Activated CD4-positive, alpha-beta T cell treated with anti-CD3 and anti-CD28 coated beads for 36 hours (primary cell): ENCODE data around the gene TPSD1. TPM values are rescaled to one million over a fixed set of nuclear protein-coding genes. Genes with fewer than 3 reads are reported as not detected.
"Not testable (repeated sequence)": the region's sequence is repeated elsewhere in the genome, so short reads cannot be mapped to it uniquely, and the experiment has no call there.

ENCODE experiments used
- ATAC-seq: fragments of 200-7000 bp; cut with Tn5 transposase; one replicate; pipeline ENCODE4 v1.10.0; 2021; ENCODE audit warnings: mild to moderate bottlenecking, moderate library complexity
- CTCF ChIA-PET: fragments of 350-600 bp; sonication (Branson Sonifier 250); formaldehyde crosslinking; loops from one replicate; lab custom pipeline; 2021; ENCODE audit warnings: antibody characterized with exemption; lab: Charles Lee
- POLR2A ChIA-PET: fragments of 350-600 bp; sonication (Branson Sonifier 250); formaldehyde crosslinking; loops from one replicate; lab custom pipeline; 2021; ENCODE audit warnings: antibody characterized with exemption, inconsistent platforms; lab: Charles Lee
- DNase-seq: peaks from one replicate; pipeline ENCODE4 v3.0.0-alpha.2; 2020
- H3K27ac Mint-ChIP-seq: one replicate; pipeline ENCODE4 v1.8.0; 2021; ENCODE audit warnings: mixed read lengths
- H3K27me3 Mint-ChIP-seq: one replicate; pipeline ENCODE4 v1.8.0; 2021; ENCODE audit warnings: mixed read lengths
- H3K36me3 Mint-ChIP-seq: one replicate; pipeline ENCODE4 v1.8.0; 2021; ENCODE audit warnings: low read depth, mixed read lengths
- H3K4me1 Mint-ChIP-seq: one replicate; pipeline ENCODE4 v1.8.0; 2021; ENCODE audit warnings: mixed read lengths
- H3K4me3 Mint-ChIP-seq: one replicate; pipeline ENCODE4 v1.8.0; 2021; ENCODE audit warnings: mild to moderate bottlenecking, moderate library complexity, mixed read lengths
- H3K9me3 Mint-ChIP-seq: one replicate; pipeline ENCODE4 v1.8.0; 2021; ENCODE audit warnings: low read depth, mixed read lengths
- intact Hi-C, 2 experiments: fragments of 100-400 bp; cut with DNase I in 1 of 2; cut with micrococcal nuclease in 1 of 2; formaldehyde crosslinking; loops; one replicate each; pipeline versions ENCODE4 v1.14.2 to v1.15.1; 2022 to 2024; cut with DNase I, micrococcal nuclease
- total RNA-seq, 2 experiments: library from RNA; stranded (reverse); gene quantifications; one replicate each; pipeline ENCODE4 v1.2.3, GENCODE V29; 2021

The TPSD1 gene
- total RNA-seq, 2 experiments from 2014 or later: not detected

- ATAC-seq (no peak), DNase-seq (no peak)
- CTCF ChIA-PET: interaction anchor here (0.6 kb wide), 1 partner anchor 233 kb away, joined by 3 read pairs; no protein-coding TSS in a partner anchor
- intact Hi-C loops: no loop called here
- H3K36me3 Mint-ChIP-seq: no peaks in the 10 kb centered on the region
- H3K27ac Mint-ChIP-seq: no peak overlapping the region
- H3K4me3 Mint-ChIP-seq: no peak overlapping the region
- POLR2A ChIA-PET: no interaction called here
- no peaks in the 10 kb centered on the region for H3K4me1 Mint-ChIP-seq
- H3K27me3 Mint-ChIP-seq: peaks cover 37% of the 10 kb centered on the region
- H3K9me3 Mint-ChIP-seq: no peaks in the 10 kb centered on the region
These were observed 33.6 kb downstream of the TPSD1 start for GRCh38 chr16:1289477-1289866.

GRCh38 chr16:1290063-1290501 lies 34.2 kb downstream of the TPSD1 start:
- no peaks in the 10 kb centered on the region for H3K36me3 Mint-ChIP-seq
- ChIA-PET CTCF (interaction anchor here (0.6 to 1.0 kb wide), 3 partner anchors 10 to 1094 kb away, joined by 3 read pairs; no protein-coding TSS in a partner anchor), POLR2A (no interaction called here)
- no peak overlapping the region for H3K27ac Mint-ChIP-seq
- H3K27me3 Mint-ChIP-seq: peaks cover 39% of the 10 kb centered on the region
- H3K4me1 Mint-ChIP-seq: no peaks in the 10 kb centered on the region
- intact Hi-C loops: no loop called here
- ATAC-seq: no peak
- DNase-seq: no peak
- H3K4me3 Mint-ChIP-seq: no peak overlapping the region
- no peaks in the 10 kb centered on the region for H3K9me3 Mint-ChIP-seq

GRCh38 chr16:1290860-1291575 lies 35.1 kb downstream of the TPSD1 start:
- Mint-ChIP-seq H3K9me3 (no peaks in the 10 kb centered on the region), H3K27ac (no peak overlapping the region), H3K36me3 (no peaks in the 10 kb centered on the region), H3K4me1 (no peaks in the 10 kb centered on the region), H3K27me3 (peaks cover 39% of the 10 kb centered on the region), H3K4me3 (no peak overlapping the region)
- intact Hi-C loops: no loop called here
- POLR2A ChIA-PET: no interaction called here
- CTCF ChIA-PET: interaction anchor here (1.0 kb wide), 1 partner anchor 9 kb away, joined by 3 read pairs; no protein-coding TSS in a partner anchor
- DNase-seq (no peak), ATAC-seq (no peak)

- ATAC-seq (no peak), DNase-seq (no peak)
- intact Hi-C loops: no loop called here
- H3K4me3 Mint-ChIP-seq: no peak overlapping the region
- ChIA-PET CTCF (no interaction called here), POLR2A (no interaction called here)
- peaks cover 39% of the 10 kb centered on the region for H3K27me3 Mint-ChIP-seq
- no peaks in the 10 kb centered on the region for H3K36me3 Mint-ChIP-seq
- H3K27ac Mint-ChIP-seq: no peak overlapping the region
- H3K4me1 Mint-ChIP-seq: no peaks in the 10 kb centered on the region
- no peaks in the 10 kb centered on the region for H3K9me3 Mint-ChIP-seq
These were observed 35.7 kb downstream of the TPSD1 start for GRCh38 chr16:1291576-1291974.

GRCh38 chr16:1292208-1292607 lies 36.3 kb downstream of the TPSD1 start:
- H3K27ac Mint-ChIP-seq, H3K9me3 Mint-ChIP-seq, H3K4me1 Mint-ChIP-seq, ATAC-seq, H3K36me3 Mint-ChIP-seq, DNase-seq, POLR2A ChIA-PET, intact Hi-C loops, H3K4me3 Mint-ChIP-seq, CTCF ChIA-PET: not testable (repeated sequence)
- H3K27me3 Mint-ChIP-seq: peaks cover 39% of the 10 kb centered on the region

- CTCF ChIA-PET: interaction anchor here (0.5 kb wide), 1 partner anchor 1040 kb away, joined by 3 read pairs; no protein-coding TSS in a partner anchor
- peaks cover 36% of the 10 kb centered on the region for H3K27me3 Mint-ChIP-seq
- POLR2A ChIA-PET, ATAC-seq, DNase-seq, H3K36me3 Mint-ChIP-seq, H3K9me3 Mint-ChIP-seq, H3K27ac Mint-ChIP-seq, H3K4me3 Mint-ChIP-seq, H3K4me1 Mint-ChIP-seq, intact Hi-C loops: not testable (repeated sequence)
These were observed 36.9 kb downstream of the TPSD1 start for GRCh38 chr16:1292808-1293207.

GRCh38 chr16:1293921-1294656 lies 38.2 kb downstream of the TPSD1 start:
- Mint-ChIP-seq H3K36me3 (no peaks in the 10 kb centered on the region), H3K27ac (no peak overlapping the region), H3K4me3 (no peak overlapping the region), H3K9me3 (no peaks in the 10 kb centered on the region), H3K4me1 (peaks cover 5% of the 10 kb centered on the region), H3K27me3 (peaks cover 34% of the 10 kb centered on the region)
- CTCF ChIA-PET: no interaction called here
- POLR2A ChIA-PET: no interaction called here
- DNase-seq: no peak
- no peak for ATAC-seq
- intact Hi-C loops: no loop called here

- DNase-seq: no peak
- H3K27ac Mint-ChIP-seq: no peak overlapping the region
- intact Hi-C loops: no loop called here
- H3K36me3 Mint-ChIP-seq: no peaks in the 10 kb centered on the region
- ATAC-seq: no peak
- CTCF ChIA-PET: interaction anchor here (0.6 kb wide), 1 partner anchor 74 kb away, joined by 3 read pairs; no protein-coding TSS in a partner anchor
- POLR2A ChIA-PET: interaction anchor here (0.8 kb wide), 1 partner anchor 196 kb away, joined by 3 read pairs; no protein-coding TSS in a partner anchor
- H3K27me3 Mint-ChIP-seq: peaks cover 24% of the 10 kb centered on the region
- no peak overlapping the region for H3K4me3 Mint-ChIP-seq
- H3K9me3 Mint-ChIP-seq: no peaks in the 10 kb centered on the region
- peaks cover 5% of the 10 kb centered on the region for H3K4me1 Mint-ChIP-seq
These were observed 39.6 kb downstream of the TPSD1 start for GRCh38 chr16:1295465-1295864.

- H3K27ac Mint-ChIP-seq, intact Hi-C loops, H3K36me3 Mint-ChIP-seq, CTCF ChIA-PET, DNase-seq, ATAC-seq, H3K4me3 Mint-ChIP-seq, H3K9me3 Mint-ChIP-seq, H3K4me1 Mint-ChIP-seq: not testable (repeated sequence)
- POLR2A ChIA-PET: interaction anchor here (0.6 kb wide), 1 partner anchor 918 kb away, joined by 3 read pairs; the partner anchor contains the start of gene PGP
- H3K27me3 Mint-ChIP-seq: peaks cover 18% of the 10 kb centered on the region
These were observed 40.8 kb downstream of the TPSD1 start for GRCh38 chr16:1296688-1297017.

GRCh38 chr16:1297018-1297696 lies 41.3 kb downstream of the TPSD1 start:
- peak; percentile 60 for DNase-seq
- ATAC-seq: peak; percentile 83
- no peak overlapping the region for H3K4me3 Mint-ChIP-seq
- no peak overlapping the region for H3K27ac Mint-ChIP-seq
- peaks cover 8% of the 10 kb centered on the region for H3K4me1 Mint-ChIP-seq
- H3K36me3 Mint-ChIP-seq: no peaks in the 10 kb centered on the region
- H3K9me3 Mint-ChIP-seq: no peaks in the 10 kb centered on the region
- intact Hi-C loops: no loop called here
- ChIA-PET CTCF (no interaction called here), POLR2A (interaction anchor here (0.6 kb wide), 1 partner anchor 917 kb away, joined by 3 read pairs; the partner anchor contains the start of gene PGP)
- H3K27me3 Mint-ChIP-seq: peaks cover 15% of the 10 kb centered on the region

- H3K9me3 Mint-ChIP-seq: no peaks in the 10 kb centered on the region
- CTCF ChIA-PET: interaction anchor here (0.6 kb wide), 1 partner anchor 245 kb away, joined by 3 read pairs; no protein-coding TSS in a partner anchor
- H3K4me1 Mint-ChIP-seq: peaks cover 10% of the 10 kb centered on the region
- DNase-seq (no peak), ATAC-seq (no peak)
- no peak overlapping the region for H3K4me3 Mint-ChIP-seq
- peaks cover 15% of the 10 kb centered on the region for H3K27me3 Mint-ChIP-seq
- no peak overlapping the region for H3K27ac Mint-ChIP-seq
- intact Hi-C loops: no loop called here
- POLR2A ChIA-PET: no interaction called here
- no peaks in the 10 kb centered on the region for H3K36me3 Mint-ChIP-seq
These were observed 42.5 kb downstream of the TPSD1 start for GRCh38 chr16:1298406-1298805.
